IPS-15b (cell line): ENCODE data around the gene COQ2.

Source experiments
- H3K27me3 ChIP-seq: one replicate; pipeline ENCODE4 v1.6.1; 2013; ENCODE audit warnings: low read length; ENCODE audit not compliant: control insufficient read depth, insufficient read depth
- H3K36me3 ChIP-seq: one replicate; pipeline ENCODE4 v1.6.1; 2013; ENCODE audit warnings: low read length; ENCODE audit not compliant: control insufficient read depth, insufficient read depth
- H3K4me1 ChIP-seq: one replicate; pipeline ENCODE4 v1.6.1; 2013; ENCODE audit warnings: mild to moderate bottlenecking, low read length; ENCODE audit not compliant: control insufficient read depth, insufficient read depth
- H3K4me3 ChIP-seq: one replicate; pipeline ENCODE4 v1.5.1; 2013; ENCODE audit warnings: low read depth, low read length
- H3K9ac ChIP-seq: one replicate; pipeline ENCODE4 v1.6.1; 2013; ENCODE audit warnings: low read depth, mild to moderate bottlenecking, low read length
- H3K9me3 ChIP-seq: one replicate; pipeline ENCODE4 v1.6.1; 2013; ENCODE audit warnings: mild to moderate bottlenecking, low read length; ENCODE audit not compliant: control insufficient read depth, insufficient read depth

COQ2 gene

DNA sequence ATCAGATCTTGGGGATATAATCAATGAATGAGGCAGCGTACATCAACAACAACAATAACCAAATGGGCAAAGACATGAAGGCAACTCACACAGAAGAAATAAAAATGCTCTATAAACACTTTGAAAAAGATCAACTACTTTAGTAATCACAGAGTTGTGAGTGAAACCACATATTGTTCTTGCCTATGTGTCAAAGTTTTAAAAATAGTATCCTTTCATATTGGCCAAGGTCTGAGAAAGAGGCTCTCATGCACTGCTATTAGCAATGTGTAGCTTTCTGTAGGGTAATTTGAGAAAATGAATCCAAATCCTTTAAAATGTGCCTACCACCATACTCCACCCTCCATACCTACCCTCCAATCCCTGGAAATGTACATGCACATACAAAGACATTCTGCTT is 25.0 kb downstream of the COQ2 start:
- Histone ChIP-seq H3K9ac (no peak overlapping the region), H3K4me1 (no peaks in the 10 kb centered on the region), H3K27me3 (no peaks in the 10 kb centered on the region), H3K9me3 (no peaks in the 10 kb centered on the region), H3K4me3 (no peak overlapping the region), H3K36me3 (no peaks in the 10 kb centered on the region)

DNA sequence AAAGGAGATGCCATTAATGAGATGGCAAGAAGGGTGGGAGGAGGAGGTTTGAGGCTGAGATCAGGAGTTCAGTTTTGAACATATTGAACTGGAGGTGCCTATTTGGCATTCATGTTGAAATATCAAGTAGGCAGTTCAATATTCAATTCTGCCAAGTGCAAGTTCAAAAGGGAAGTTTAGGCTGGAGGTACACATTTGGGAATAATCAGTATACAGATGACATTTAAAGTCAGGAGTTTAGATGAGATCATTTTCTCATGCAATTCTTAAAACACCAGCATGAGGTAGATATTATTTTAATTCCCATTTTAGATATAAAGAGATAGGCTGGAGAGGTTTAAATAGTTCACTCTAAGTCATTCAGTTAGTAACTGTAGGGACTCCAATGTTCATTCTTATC is 26.1 kb downstream of the COQ2 start:
- no peaks in the 10 kb centered on the region for H3K9me3 ChIP-seq
- H3K36me3 ChIP-seq = no peaks in the 10 kb centered on the region
- no peak overlapping the region for H3K9ac ChIP-seq
- no peaks in the 10 kb centered on the region for H3K4me1 ChIP-seq
- H3K27me3 ChIP-seq = no peaks in the 10 kb centered on the region
- H3K4me3 ChIP-seq = no peak overlapping the region

DNA sequence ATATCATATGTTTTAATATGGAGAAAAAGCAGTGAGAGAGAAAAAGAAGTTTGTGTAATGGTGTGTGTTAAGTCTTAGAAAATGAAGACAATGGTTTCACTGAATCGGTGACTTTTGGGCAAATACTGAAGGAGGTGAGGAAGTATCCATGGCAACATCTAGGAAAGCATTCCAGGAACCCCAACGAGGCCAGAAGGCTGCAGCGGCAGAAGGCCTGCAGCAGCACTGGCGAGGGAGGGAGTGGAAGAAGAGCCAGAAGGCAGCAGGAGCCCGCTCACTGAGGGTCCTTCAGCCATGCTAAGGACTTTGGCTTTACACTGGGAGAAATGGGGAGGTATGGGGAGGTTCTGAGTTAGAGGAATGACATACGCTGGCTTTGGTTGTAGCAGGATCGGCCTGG is 26.8 kb downstream of the COQ2 start:
- H3K4me1 ChIP-seq = no peaks in the 10 kb centered on the region
- no peak overlapping the region for H3K9ac ChIP-seq
- no peaks in the 10 kb centered on the region for H3K27me3 ChIP-seq
- H3K36me3 ChIP-seq = no peaks in the 10 kb centered on the region
- H3K9me3 ChIP-seq = no peaks in the 10 kb centered on the region
- no peak overlapping the region for H3K4me3 ChIP-seq

DNA sequence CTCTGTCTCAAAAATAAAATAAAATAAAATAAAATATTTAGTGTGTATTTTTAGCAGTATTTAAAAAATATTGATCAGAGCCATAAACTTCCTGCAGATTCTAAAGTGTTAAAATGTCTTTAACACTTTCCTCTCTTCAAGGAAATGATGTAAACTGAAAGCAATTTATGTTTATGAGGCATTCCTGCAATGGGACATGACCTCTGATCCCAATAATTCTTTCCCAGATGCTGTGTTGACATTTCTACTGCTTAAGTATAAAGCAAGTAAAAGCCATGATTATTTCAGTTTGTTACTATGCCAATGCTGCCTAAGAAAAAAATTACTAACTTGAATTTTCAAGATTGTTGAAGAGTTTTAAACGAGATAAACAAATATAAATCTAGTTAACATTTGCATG is 29.0 kb downstream of the COQ2 start:
- Histone ChIP-seq H3K4me1 (no peaks in the 10 kb centered on the region), H3K27me3 (no peaks in the 10 kb centered on the region), H3K9ac (no peak overlapping the region), H3K4me3 (no peak overlapping the region), H3K36me3 (no peaks in the 10 kb centered on the region), H3K9me3 (no peaks in the 10 kb centered on the region)

DNA sequence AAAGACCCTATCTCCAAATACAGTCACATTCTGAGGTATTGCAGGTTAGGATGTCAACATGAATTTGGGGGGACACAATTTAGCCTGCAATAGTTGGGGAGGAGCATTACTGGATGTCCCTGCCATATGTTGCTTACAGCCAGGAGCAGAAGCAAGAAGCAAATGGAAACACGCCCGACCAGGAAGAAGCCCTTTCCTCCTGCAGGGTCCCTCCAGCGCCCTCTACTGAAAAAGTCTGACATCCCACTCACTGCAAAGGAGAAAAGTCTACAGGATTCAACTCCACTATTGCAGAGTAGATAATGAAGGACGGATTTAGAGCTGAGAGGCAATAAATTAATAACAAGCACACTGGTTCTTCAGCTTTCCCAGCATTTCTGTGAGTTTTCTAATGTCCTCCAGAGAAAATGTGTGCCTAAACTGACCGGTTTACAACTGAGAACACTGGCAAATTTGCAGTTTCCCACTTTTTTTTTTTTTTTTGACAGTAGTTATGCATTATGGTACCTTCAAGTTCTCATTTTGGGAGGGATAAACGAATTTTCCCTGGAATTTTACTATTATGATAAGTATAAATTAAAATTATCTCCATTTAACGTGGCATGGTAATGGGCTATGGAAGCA is 31.7 kb downstream of the COQ2 start:
- H3K9ac ChIP-seq = no peak overlapping the region
- no peaks in the 10 kb centered on the region for H3K9me3 ChIP-seq
- no peak overlapping the region for H3K4me3 ChIP-seq
- no peaks in the 10 kb centered on the region for H3K4me1 ChIP-seq
- H3K36me3 ChIP-seq = no peaks in the 10 kb centered on the region
- no peaks in the 10 kb centered on the region for H3K27me3 ChIP-seq

DNA sequence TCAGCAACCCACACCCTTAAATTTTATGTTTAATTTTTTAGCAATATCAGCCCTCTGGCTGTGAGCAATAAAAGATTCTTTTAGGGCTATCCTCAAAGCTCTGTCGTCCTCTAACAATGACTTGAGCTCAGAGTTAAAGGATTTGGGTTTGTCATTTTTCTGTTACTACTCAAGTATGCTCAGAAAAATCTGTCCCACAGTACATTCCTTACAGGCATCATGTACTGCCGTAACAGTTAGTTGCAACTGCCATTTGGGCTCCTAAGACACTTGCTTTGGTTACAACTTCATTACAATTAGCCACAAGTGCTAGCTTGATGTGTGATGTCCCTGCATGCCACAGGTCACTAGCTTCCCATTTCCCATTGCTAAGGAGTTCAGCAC is 33.2 kb downstream of the COQ2 start:
- Histone ChIP-seq H3K9me3 (no peaks in the 10 kb centered on the region), H3K4me3 (no peak overlapping the region), H3K36me3 (no peaks in the 10 kb centered on the region), H3K9ac (no peak overlapping the region), H3K4me1 (no peaks in the 10 kb centered on the region), H3K27me3 (no peaks in the 10 kb centered on the region)

DNA sequence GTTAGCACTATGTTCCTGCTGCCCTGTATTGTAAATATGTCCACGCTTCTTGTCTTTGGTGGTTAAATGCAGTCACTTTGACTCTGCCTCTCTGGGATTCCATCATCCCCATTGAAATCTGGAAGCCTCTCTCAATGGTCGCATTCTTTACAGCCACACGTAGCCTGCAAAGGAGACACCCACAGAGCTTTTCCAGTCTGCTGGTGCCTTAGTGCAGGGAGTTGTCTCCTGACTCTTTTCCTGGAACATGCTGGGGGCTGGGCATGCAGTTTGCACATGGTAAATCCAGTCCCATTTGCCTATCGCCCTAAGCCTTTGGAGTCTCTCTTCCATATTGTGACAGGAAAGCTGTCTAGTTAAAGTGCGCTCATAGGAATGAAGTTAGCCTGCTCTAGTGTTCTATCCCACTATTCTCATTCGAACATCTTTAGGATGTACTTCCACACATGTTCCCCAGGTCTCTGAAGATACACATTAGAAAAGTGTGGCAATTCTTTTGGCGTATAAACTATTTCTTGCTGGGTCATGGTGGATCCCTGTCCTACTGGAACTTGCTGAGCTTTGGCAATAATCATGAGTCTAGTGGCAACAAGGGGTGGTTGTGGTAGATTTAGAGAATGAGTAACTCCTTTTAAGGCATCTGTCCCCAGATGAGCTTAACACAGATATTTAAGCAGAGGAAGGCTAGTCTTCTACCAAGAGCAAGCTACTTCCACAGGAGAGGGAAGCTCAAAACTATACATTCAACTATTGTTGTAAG is 33.7 kb downstream of the COQ2 start:
- no peaks in the 10 kb centered on the region for H3K4me1 ChIP-seq
- H3K36me3 ChIP-seq = no peaks in the 10 kb centered on the region
- H3K4me3 ChIP-seq = no peak overlapping the region
- H3K27me3 ChIP-seq = no peaks in the 10 kb centered on the region
- no peaks in the 10 kb centered on the region for H3K9me3 ChIP-seq
- no peak overlapping the region for H3K9ac ChIP-seq

DNA sequence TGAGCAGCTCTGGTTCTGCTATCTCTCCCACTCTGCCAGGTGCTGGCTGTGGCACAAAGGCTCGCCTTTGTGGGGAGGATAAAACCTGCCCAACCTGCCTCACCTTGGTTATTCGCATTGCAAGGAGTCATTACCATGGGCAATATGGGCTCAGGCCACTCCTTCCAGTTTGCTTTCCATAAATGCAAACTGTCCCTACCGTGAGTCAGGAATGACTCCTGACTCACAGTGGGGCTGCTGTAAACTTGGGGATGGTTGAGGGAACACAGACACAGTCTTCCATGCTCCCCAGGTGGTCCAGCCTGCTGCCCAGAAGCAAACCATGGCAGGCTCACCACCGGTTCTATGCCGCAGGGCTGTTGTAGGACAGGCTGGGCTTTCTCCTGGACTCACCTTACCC is 36.1 kb downstream of the COQ2 start:
- H3K36me3 ChIP-seq = no peaks in the 10 kb centered on the region
- H3K9ac ChIP-seq = no peak overlapping the region
- no peaks in the 10 kb centered on the region for H3K4me1 ChIP-seq

DNA sequence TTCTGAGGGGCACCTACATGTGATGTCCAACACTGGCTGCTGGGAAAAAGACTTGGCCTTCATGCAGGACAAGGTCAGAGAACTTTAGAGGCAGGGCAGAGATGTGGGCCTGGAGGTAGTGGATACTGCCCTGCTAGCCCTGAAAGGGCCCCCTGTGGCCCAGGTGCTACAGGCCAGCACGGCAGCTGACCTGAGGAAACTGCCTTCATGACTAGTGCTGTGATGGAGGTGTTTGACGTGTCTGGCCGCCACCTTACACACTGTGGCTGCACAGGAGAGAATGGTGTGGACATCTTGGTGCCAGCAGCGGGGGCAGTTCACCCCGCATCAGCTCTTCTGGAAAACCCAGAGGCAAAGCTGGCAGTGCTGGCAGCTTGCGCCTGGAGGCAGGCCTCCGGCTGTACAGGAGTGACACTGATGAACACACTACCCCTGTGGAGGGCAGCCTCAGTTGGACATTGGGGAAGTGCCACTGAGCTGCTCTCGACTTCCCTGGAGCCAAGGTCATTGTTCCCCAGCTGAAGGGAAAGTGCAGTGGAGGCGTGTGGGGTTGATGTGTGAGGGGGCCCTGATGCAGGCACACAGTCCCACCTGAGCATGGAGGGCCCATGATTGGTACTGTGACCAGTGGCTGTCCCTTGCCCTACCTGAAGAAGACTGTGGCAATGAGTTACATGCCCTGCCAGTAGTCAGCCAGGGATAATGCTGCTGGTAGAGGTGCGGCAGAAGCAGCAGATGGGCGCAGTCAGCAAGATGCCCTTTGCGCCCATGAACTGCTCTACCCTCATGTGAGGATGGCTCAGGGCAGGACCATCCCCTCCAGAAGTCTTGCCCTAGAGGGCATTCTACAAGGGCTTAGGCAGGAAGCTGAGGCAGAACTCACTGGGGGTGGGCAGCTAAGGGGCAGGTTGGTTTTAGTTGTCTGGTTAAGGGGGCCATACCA is 36.9 kb downstream of the COQ2 start:
- Histone ChIP-seq H3K9me3 (no peaks in the 10 kb centered on the region), H3K4me1 (no peaks in the 10 kb centered on the region), H3K4me3 (no peak overlapping the region), H3K27me3 (no peaks in the 10 kb centered on the region), H3K36me3 (no peaks in the 10 kb centered on the region), H3K9ac (no peak overlapping the region)

More for the DNA sequence above, 36.1 kb downstream of the COQ2 start:
- Histone ChIP-seq H3K9me3 (no peaks in the 10 kb centered on the region), H3K27me3 (no peaks in the 10 kb centered on the region), H3K4me3 (no peak overlapping the region)

DNA sequence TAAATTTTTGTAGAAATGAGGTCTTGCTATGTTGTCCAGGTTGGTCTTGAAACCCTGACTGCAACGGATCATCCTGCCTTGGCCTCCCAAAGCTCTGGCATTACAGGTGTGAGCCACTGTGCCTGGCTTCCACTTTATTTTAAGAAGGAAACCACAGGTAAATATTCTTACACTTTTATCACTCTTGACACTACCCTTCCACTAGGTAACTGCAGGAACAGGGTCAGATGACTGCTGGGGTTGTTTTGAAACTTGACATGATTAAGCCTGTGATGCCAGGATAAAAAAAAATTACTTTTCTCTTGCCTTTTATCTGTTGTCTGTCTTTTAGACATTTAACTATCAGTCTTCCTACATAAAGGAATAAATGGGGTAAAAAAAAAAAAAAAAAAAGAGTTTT is 43.5 kb downstream of the COQ2 start:
- H3K9me3 ChIP-seq = no peaks in the 10 kb centered on the region
- no peaks in the 10 kb centered on the region for H3K4me1 ChIP-seq
- no peak overlapping the region for H3K4me3 ChIP-seq
- no peaks in the 10 kb centered on the region for H3K36me3 ChIP-seq
- H3K9ac ChIP-seq = no peak overlapping the region
- no peaks in the 10 kb centered on the region for H3K27me3 ChIP-seq

DNA sequence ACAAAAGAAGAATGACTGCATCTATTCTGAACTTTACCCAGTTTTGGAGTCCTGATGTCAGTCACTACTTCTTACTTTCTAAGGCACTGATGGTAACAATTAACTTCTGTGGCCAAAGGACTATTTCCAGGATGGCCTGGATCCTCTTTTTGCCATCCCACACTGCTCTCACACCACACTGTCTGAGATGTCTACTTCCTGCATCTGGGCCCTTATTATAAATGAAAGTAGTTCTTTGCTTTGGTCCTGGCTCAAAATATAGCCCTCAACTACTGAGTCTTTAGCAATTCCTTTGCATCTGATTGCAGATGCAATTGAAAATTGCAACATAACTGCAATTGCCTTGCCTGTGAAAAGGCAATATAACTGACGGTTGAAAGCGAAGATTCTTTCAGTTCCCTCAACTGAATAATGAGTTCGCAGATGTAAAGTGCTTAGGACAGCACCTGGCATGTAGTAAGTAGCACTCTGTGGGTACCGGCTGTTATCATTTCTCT is 44.2 kb downstream of the COQ2 start:
- no peak overlapping the region for H3K9ac ChIP-seq
- H3K36me3 ChIP-seq = no peaks in the 10 kb centered on the region
- H3K4me3 ChIP-seq = no peak overlapping the region
- H3K4me1 ChIP-seq = no peaks in the 10 kb centered on the region
- H3K27me3 ChIP-seq = no peaks in the 10 kb centered on the region
- no peaks in the 10 kb centered on the region for H3K9me3 ChIP-seq
